ENCODE results near the gene PLXNC1.

The PLXNC1 gene

DNA sequence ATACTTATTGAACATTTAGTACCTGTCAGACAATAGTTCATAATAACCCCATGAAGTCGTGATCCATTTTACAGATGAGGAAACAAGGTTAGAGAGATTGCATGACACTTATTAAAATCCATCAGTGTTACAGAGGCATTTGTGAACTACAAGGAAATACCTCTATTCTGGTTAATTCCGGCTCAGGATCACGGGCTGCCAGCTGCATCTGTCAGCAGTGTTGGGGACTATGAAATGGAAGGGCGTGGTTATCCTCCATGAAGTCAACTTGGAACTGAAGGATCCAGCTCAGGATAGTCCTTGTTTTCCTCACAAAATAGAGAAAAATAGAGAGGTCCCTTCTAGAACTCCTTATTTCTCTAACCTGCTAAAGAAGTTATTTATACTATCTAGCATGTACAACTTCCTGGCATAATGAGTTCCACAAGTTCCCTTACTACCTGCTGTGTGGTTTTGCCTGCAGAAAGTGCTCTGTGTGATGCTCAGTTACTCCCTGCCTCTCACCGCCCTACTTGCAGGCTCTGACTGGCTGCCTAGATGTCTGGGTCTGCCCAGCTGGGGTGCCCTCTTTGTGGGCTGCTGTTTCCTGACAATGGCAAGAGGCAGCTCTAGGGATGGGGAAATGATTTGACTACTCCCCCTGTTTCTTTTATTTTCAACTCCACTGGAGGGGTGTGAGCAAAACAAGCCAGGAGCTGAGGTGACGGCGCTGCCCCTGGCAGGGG, 36.8 kb downstream of the PLXNC1 start:
- no peak for DNase-seq

- no peak for DNase-seq
These were observed 37.4 kb downstream of the PLXNC1 start for GRCh38 chr12:94185801-94186200.

- DNase-seq, result no peak
These were observed 38.2 kb downstream of the PLXNC1 start for GRCh38 chr12:94186278-94187241.

DNA sequence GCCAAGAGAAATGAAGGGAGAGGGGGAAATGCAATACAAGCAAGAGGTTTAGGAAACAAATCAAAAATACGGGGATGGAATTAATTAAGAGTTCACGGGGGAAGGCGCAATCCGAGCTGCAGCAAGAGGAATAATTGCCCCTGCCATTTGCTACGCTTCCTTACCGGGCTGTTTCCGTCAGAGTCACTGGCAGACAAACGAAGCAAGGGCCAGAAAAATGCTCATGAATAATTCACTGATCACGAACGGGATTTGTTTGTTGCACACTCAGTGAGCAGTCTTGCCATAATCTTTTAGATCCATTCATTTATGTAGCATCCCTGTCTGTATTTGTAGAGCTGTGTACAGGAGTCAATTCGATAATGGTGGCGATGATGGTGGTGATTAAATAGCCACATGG, 39.0 kb downstream of the PLXNC1 start:
- DNase-seq, result no peak

GRCh38 chr12:94190623-94191022, 42.2 kb downstream of the PLXNC1 start:
- no peak for DNase-seq

- DNase-seq, result no peak
These were observed 42.6 kb downstream of the PLXNC1 start for GRCh38 chr12:94191023-94191422.

DNA sequence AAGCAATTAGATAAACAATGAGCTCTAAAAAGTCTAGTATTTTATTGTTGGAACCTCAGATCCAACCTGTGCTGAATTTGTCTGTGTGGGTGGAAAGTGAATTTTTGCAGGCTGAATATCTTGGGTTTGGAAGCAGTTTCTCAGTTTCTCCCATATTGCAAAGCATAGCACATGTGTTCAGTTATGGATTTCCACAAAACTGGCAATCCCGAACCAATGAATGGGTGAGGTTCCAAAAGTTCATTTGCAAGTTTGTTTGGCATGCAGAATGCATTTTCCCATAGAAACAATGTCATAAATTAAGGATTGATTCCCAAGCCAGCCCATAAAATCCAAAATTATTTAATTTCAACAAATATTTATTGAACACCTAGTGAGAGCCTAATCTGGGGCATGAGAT, 43.4 kb downstream of the PLXNC1 start:
- no peak for DNase-seq

- no peak for DNase-seq
These were observed 44.1 kb downstream of the PLXNC1 start for GRCh38 chr12:94192506-94192905.

GRCh38 chr12:94193168-94193567, 44.8 kb downstream of the PLXNC1 start:
- no peak for DNase-seq

DNA sequence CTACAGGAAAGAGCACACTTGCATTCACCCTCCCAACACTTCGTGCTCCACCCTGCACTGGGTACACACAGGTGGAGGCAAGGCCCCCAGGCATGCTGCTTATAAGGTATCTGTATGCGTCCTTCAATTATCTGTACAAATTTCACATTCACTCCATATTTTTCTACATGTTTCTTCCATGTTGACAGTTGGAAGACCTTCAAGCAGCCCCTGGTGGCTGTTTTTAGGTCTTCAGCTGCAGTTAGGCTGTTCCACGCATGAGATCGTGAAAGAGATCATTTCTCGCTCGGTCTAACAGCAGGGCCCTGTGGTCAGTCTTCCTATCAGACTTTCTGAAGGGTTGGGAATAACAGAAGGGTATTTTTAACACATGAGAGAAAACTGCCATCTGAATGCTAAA, 47.1 kb downstream of the PLXNC1 start:
- no peak for DNase-seq

DNA sequence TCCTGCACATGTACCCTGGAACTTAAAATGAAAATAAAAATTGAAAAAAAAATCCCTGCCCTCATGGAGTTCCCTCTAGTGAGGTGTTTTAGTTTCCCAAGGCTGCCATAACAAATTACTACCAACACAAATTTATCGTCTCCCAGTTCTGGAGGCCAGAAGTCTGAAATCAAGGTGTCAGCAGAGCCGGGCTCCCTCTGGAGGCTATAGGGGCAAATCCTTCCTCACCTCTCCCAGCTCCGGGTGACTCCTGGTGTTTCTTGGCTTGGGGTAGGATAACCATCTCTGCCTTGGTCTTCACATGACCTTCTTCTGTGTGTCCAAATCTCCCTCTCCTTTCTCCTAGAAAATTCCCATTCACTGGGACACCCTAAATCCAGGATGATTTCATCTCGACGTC, 50.1 kb downstream of the PLXNC1 start:
- DNase-seq, result no peak

- no peak for DNase-seq
These were observed 50.5 kb downstream of the PLXNC1 start for GRCh38 chr12:94198872-94199271.

DNA sequence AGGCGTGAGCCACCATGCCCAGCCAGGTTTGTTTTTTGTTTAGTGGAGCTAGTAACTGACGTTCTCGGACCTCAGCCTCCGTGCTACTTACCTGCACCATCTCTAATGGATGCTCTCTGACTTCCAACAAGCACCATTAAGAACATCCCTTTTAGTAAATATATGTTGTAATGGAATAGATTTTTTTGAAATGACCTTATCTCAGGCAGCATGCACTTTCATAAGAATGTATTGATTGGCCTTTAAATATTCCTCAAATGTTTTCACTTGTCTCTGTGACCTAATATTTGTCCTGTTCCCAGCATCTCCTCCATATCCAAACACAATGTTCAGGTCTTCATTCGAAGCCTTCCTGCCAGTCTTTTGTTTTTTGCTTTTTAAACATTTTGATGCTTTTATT, 51.7 kb downstream of the PLXNC1 start:
- no peak for DNase-seq

- no peak for DNase-seq
These were observed 52.3 kb downstream of the PLXNC1 start for GRCh38 chr12:94200695-94201094.

- no peak for DNase-seq
These were observed 54.1 kb downstream of the PLXNC1 start for GRCh38 chr12:94202245-94203180.

- no peak for DNase-seq
These were observed 54.8 kb downstream of the PLXNC1 start for GRCh38 chr12:94203181-94203546.

DNA sequence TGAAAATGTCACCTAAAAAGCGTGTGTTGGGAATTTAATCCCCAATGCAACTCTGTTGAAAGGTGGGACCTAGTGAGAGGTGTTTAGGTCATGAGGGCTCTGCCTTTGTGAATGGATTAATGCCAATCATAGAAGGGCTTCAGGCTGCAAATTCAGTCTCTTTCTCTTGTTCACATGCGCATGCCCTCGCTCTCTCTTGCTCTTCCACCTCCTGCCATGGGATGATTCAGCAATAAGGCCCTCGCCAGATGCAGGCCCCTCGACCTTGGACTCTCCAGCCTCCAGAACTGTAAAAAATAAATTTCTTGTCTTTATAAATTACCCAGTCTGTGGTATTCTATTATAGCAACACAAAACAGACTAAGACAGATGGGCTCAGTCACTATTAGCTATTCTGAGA, 55.4 kb downstream of the PLXNC1 start:
- DNase-seq, result no peak

DNA sequence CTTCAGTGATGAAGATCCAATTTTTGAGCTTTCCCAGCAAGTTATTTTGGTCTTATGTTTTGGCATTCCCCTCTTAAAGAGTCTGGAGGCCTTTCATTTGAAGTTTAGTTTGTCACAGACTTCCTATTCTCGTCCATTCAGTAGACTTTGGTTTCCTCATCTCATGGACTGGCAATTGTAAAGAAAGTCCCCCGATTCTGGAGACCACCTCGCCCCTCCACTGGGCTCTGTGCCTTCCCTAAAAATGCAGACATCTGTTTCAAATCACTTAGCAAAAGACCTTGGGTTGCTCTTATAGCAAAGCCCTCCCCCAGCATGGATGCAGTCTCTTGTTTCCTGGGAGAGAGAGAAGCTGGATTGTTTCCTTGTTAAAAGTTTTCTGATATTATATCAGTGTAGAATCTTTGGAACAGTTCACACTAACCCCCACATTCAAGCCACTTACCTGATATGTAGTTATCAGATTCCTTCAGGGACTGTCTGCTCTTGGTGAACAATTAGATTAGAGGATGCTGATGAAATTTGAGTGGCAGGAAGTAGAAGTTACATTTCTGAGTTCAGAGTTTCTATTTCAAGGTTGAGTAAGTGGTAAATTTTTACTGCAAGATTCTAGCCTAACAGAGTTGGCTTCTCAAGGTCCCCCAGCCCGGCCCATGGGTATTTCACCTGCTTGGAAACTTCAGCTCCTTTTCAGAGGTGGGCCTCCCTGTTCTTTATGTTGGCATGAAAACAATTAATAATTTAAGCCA, 56.3 kb downstream of the PLXNC1 start:
- no peak for DNase-seq

DNA sequence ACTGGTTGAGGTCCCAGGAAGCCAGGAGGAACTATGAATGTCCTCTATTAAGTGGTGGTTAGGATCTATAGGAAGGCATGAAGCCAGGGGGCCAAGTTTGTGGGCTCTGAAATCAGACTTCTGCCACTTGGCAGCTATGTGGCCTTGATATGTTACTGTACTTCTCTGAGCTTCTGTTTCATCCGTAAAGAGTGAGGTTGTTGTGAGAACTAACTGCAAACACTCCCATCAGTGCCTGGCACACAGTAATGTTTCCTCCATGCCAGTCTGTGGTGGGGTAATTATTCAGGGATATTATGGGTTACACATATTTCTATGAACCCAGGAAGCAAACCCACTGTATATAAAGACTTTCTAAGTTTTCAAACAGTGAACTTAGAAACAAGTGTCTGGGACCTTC, 57.4 kb downstream of the PLXNC1 start:
- no peak for DNase-seq

GRCh38 chr12:94206886-94207285, 58.5 kb downstream of the PLXNC1 start:
- DNase-seq, result no peak

- no peak for DNase-seq
These were observed 59.1 kb downstream of the PLXNC1 start for GRCh38 chr12:94207467-94207848.

- no peak for DNase-seq
These were observed 59.7 kb downstream of the PLXNC1 start for GRCh38 chr12:94207849-94208621.

Data from activated gamma-delta T cell treated with Interleukin-2 at 50 U/mL for 16 hours (primary cell).